ENCODE results near the gene ACAP2. TPM values are rescaled to one million over a fixed set of nuclear protein-coding genes. Genes with fewer than 3 reads are reported as not detected.

ACAP2 gene
- polyA plus RNA-seq, 2 of the 4 experiments (the other 2 are of a cell fraction): 7.8 to 26.0 TPM

GRCh38 chr3:195260280-195260905, 182.4 kb downstream of the ACAP2 start:
- Histone ChIP-seq H3K4me3 (peak overlapping the region; percentile 65), H3K4me2 (peak overlapping the region; percentile 96), H3K4me1 (peaks cover 7% of the 10 kb centered on the region; the same call in 1 of the 3 replicates), H3K27ac (peak overlapping the region; percentile 89 to 94), H3K9me3 (no peaks in the 10 kb centered on the region)
- no peak for FAIRE-seq
- ATAC-seq: peak; percentile 68 to 69
- TF ChIP-seq JUN (IDR thresholded peaks at IDR 0.05) (no peak), CBX8 (IDR thresholded peaks at IDR 0.05) (no peak), CEBPB (IDR thresholded peaks at IDR 0.05) (no peak), HOXB5 (CRISPR knock-in tag; IDR thresholded peaks at IDR 0.05) (no peak), MAX (IDR thresholded peaks at IDR 0.05) (0 out of 2 replicates have a peak, but pooled peaks have one; percentile 0), EHF (CRISPR knock-in tag; IDR thresholded peaks at IDR 0.05) (no peak)
- CTCF ChIA-PET: interaction anchor here (0.6 to 7.1 kb wide), 15 partner anchors 10 to 589 kb away, joined by 3 to 59 read pairs (median 3); partner anchors contain the start of genes LSG1 and XXYLT1
- POLR2A ChIA-PET: interaction anchor here (1.2 kb wide), 2 partner anchors 10 to 589 kb away, joined by 5 to 8 read pairs; partner anchors contain the start of genes LSG1 and XXYLT1
- DNase-seq (ENCODE audit: low read depth in 1 of 2, low spot score in 1 of 2): no peak
- WGBS (ENCODE audit: missing lambda C conversion rate): 31% methylated on average over 17 of the region's 41 CpGs

- POLR2A ChIA-PET: no interaction called here
- FAIRE-seq: no peak
- ATAC-seq: peak; percentile 75 to 77
- peak overlapping the region; percentile 96 for H3K4me2 ChIP-seq
- peaks cover 7% of the 10 kb centered on the region; the same call in 1 of the 3 replicates for H3K4me1 ChIP-seq
- H3K4me3 ChIP-seq: peak overlapping the region; percentile 65
- H3K27ac ChIP-seq: peak overlapping the region; percentile 89 to 94
- CTCF ChIA-PET: interaction anchor here (0.6 to 7.1 kb wide), 10 partner anchors 11 to 588 kb away, joined by 3 to 59 read pairs (median 7); partner anchors contain the start of genes LSG1 and XXYLT1
- DNase-seq (ENCODE audit: low read depth in 1 of 2, low spot score in 1 of 2): peak; percentile 54 to 72
- no peaks in the 10 kb centered on the region for H3K9me3 ChIP-seq
- 4% methylated on average over 14 of the region's 82 CpGs for WGBS (ENCODE audit: missing lambda C conversion rate)
- TF ChIP-seq HEYL (CRISPR knock-in tag; IDR thresholded peaks at IDR 0.05) (no peak), ESRRA (IDR thresholded peaks at IDR 0.05; ENCODE audit: borderline replicate concordance, low read length) (no peak), FOSL2 (IDR thresholded peaks at IDR 0.05) (no peak), FOSL2 (CRISPR knock-in tag; IDR thresholded peaks at IDR 0.05) (no peak), NPAS2 (CRISPR knock-in tag; IDR thresholded peaks at IDR 0.05; ENCODE audit: borderline replicate concordance) (no peak), FOXS1 (CRISPR knock-in tag; IDR thresholded peaks at IDR 0.05) (no peak), KDM1A (IDR thresholded peaks at IDR 0.05; ENCODE audit: low read depth) (no peak), TFCP2L1 (CRISPR knock-in tag; IDR thresholded peaks at IDR 0.05) (no peak), RAD21 (conservative IDR thresholded peaks at IDR 0.05 in 1 of 2, IDR thresholded peaks at IDR 0.05 in 1 of 2) (peak; percentile 25 to 90; a peak in 4 of 5 replicates), JUN (IDR thresholded peaks at IDR 0.05) (no peak), HOXB13 (CRISPR knock-in tag; IDR thresholded peaks at IDR 0.05; ENCODE audit: low read depth) (no peak), CHD4 (IDR thresholded peaks at IDR 0.05; ENCODE audit: borderline replicate concordance) (no peak), ZSCAN20 (CRISPR knock-in tag; IDR thresholded peaks at IDR 0.05) (no peak), HOXB5 (CRISPR knock-in tag; IDR thresholded peaks at IDR 0.05) (no peak), TP53 (CRISPR knock-in tag; IDR thresholded peaks at IDR 0.05) (no peak), CBX2 (IDR thresholded peaks at IDR 0.05; ENCODE audit: borderline replicate concordance, low read depth) (no peak), HOXA7 (CRISPR knock-in tag; IDR thresholded peaks at IDR 0.05) (no peak), CEBPB (IDR thresholded peaks at IDR 0.05) (0 out of 4 replicates have a peak, but pooled peaks of 1 of the 2 experiments have one; percentile 5), MAFK (IDR thresholded peaks at IDR 0.05; ENCODE audit: partially characterized antibody) (no peak), NR3C1 (IDR thresholded peaks at IDR 0.05) (no peak), SREBF2 (IDR thresholded peaks at IDR 0.05) (no peak), ZNF302 (CRISPR knock-in tag; IDR thresholded peaks at IDR 0.05) (no peak), JUNB (IDR thresholded peaks at IDR 0.05) (no peak), MYC (IDR thresholded peaks at IDR 0.05; ENCODE audit: borderline replicate concordance, low read length) (no peak), ZC3H11A (IDR thresholded peaks at IDR 0.05) (no peak), SMC3 (IDR thresholded peaks at IDR 0.05) (peak; percentile 80), RCOR1 (IDR thresholded peaks at IDR 0.05; ENCODE audit: low read depth, low read length) (no peak), MAX (IDR thresholded peaks at IDR 0.05) (peak; percentile 19)
- TF ChIP-seq, protein P1, sequence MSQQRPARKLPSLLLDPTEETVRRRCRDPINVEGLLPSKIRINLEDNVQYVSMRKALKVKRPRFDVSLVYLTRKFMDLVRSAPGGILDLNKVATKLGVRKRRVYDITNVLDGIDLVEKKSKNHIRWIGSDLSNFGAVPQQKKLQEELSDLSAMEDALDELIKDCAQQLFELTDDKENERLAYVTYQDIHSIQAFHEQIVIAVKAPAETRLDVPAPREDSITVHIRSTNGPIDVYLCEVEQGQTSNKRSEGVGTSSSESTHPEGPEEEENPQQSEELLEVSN (IDR thresholded peaks at IDR 0.05; ENCODE audit: borderline replicate concordance, low read depth): no peak
- TF ChIP-seq, protein P2, sequence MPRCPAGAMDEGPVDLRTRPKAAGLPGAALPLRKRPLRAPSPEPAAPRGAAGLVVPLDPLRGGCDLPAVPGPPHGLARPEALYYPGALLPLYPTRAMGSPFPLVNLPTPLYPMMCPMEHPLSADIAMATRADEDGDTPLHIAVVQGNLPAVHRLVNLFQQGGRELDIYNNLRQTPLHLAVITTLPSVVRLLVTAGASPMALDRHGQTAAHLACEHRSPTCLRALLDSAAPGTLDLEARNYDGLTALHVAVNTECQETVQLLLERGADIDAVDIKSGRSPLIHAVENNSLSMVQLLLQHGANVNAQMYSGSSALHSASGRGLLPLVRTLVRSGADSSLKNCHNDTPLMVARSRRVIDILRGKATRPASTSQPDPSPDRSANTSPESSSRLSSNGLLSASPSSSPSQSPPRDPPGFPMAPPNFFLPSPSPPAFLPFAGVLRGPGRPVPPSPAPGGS (IDR thresholded peaks at IDR 0.05): no peak
- TF ChIP-seq, protein P3, sequence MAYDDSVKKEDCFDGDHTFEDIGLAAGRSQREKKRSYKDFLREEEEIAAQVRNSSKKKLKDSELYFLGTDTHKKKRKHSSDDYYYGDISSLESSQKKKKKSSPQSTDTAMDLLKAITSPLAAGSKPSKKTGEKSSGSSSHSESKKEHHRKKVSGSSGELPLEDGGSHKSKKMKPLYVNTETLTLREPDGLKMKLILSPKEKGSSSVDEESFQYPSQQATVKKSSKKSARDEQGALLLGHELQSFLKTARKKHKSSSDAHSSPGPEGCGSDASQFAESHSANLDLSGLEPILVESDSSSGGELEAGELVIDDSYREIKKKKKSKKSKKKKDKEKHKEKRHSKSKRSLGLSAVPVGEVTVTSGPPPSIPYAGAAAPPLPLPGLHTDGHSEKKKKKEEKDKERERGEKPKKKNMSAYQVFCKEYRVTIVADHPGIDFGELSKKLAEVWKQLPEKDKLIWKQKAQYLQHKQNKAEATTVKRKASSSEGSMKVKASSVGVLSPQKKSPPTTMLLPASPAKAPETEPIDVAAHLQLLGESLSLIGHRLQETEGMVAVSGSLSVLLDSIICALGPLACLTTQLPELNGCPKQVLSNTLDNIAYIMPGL (CRISPR knock-in tag; IDR thresholded peaks at IDR 0.05; ENCODE audit: borderline replicate concordance): no peak
Measured at GRCh38 chr3:195259475-195260279, 183.1 kb downstream of the ACAP2 start.

All from A549 (cell line).